Measurements from ENCODE around the gene TPST1. TPM values are rescaled to one million over a fixed set of nuclear protein-coding genes. Genes with fewer than 3 reads are reported as not detected.

TPST1 gene
- total RNA-seq, 1 donor from 2014 or later = 26.8 TPM

DNA sequence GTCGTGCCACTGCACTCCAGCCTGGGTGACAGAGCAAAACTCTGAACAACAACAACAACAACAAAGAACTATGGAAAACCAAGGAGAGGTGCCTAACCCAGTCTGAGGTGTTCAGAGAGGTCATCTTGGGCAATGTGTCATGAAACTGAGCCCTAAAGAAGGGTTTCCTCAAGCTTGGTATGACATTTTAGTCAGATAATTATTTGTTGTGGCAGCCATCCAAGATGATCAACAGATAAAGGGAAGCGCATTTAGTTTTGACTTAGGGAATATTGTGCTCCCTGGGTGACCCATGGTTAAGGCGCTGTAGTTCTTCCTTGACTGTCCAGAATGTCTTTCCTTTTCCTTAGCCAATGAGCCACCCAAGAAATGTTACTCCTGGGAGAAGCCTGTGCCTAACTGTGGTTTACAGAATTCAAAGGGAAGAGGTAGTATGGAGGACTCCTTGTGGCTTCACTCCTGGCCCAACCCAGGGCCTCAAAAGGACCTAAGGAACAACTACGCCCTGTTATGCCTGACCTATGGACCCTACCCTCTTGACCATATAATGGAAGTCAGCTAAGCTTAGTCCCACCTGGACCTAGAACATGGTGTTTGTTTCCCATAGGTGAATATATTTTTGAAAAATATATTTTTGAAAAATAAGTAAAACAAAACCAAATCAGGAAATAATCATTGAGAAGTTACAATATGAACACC lies 42.4 kb downstream of the TPST1 start:
- H3K27me3 Mint-ChIP-seq (ENCODE audit: unreplicated experiment) = no peaks in the 10 kb centered on the region
- DNase-seq (ENCODE audit: extremely low spot score, unreplicated experiment) = no peak
- H3K27ac Mint-ChIP-seq (ENCODE audit: unreplicated experiment) = no peak overlapping the region
- peaks cover 5% of the 10 kb centered on the region for H3K36me3 Mint-ChIP-seq (ENCODE audit: unreplicated experiment)
- H3K4me3 Mint-ChIP-seq (ENCODE audit: unreplicated experiment) = no peak overlapping the region
- TF ChIP-seq, protein P1, sequence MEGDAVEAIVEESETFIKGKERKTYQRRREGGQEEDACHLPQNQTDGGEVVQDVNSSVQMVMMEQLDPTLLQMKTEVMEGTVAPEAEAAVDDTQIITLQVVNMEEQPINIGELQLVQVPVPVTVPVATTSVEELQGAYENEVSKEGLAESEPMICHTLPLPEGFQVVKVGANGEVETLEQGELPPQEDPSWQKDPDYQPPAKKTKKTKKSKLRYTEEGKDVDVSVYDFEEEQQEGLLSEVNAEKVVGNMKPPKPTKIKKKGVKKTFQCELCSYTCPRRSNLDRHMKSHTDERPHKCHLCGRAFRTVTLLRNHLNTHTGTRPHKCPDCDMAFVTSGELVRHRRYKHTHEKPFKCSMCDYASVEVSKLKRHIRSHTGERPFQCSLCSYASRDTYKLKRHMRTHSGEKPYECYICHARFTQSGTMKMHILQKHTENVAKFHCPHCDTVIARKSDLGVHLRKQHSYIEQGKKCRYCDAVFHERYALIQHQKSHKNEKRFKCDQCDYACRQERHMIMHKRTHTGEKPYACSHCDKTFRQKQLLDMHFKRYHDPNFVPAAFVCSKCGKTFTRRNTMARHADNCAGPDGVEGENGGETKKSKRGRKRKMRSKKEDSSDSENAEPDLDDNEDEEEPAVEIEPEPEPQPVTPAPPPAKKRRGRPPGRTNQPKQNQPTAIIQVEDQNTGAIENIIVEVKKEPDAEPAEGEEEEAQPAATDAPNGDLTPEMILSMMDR (IDR thresholded peaks at IDR 0.05) = no peak
- H3K4me1 Mint-ChIP-seq (ENCODE audit: unreplicated experiment) = peaks cover 19% of the 10 kb centered on the region
- no peaks in the 10 kb centered on the region for H3K9me3 Mint-ChIP-seq (ENCODE audit: unreplicated experiment)

- Mint-ChIP-seq H3K27ac (ENCODE audit: unreplicated experiment) (no peak overlapping the region), H3K4me3 (ENCODE audit: unreplicated experiment) (no peak overlapping the region), H3K9me3 (ENCODE audit: unreplicated experiment) (no peaks in the 10 kb centered on the region), H3K27me3 (ENCODE audit: unreplicated experiment) (no peaks in the 10 kb centered on the region), H3K4me1 (ENCODE audit: unreplicated experiment) (peaks cover 10% of the 10 kb centered on the region), H3K36me3 (ENCODE audit: unreplicated experiment) (peaks cover 11% of the 10 kb centered on the region)
- no peak for DNase-seq (ENCODE audit: extremely low spot score, unreplicated experiment)
- TF ChIP-seq, protein P1 (IDR thresholded peaks at IDR 0.05) = no peak
Observed at GRCh38 chr7:66250711-66251110, 45.6 kb downstream of the TPST1 start.

DNA sequence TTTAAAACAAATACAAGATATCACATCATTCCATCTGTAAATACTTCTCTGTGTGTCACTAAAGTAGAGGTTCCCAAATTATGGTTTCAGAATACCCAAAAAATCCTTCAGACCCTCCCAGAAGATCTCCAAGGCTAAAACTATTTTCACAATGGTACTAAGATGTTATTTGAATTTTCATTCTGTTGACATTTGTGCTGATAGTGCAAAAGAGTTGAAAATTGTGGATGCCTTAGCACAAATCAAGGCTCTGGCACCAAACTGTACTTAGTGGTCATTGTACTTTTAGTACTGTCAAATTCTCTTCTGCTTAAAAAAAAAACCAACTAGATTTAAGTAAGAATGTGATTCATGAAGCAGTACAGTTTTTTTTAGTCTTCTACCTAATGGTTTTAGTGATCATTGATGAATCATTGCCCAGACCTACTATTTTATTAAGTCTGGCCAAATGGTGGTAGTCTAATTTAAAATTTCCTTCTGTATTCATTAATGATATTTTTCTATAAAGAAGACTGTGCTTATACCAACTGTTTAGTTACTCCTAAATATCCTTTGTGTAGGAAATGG lies 50.5 kb downstream of the TPST1 start:
- peaks cover 22% of the 10 kb centered on the region for H3K4me1 Mint-ChIP-seq (ENCODE audit: unreplicated experiment)
- H3K27ac Mint-ChIP-seq (ENCODE audit: unreplicated experiment) = no peak overlapping the region
- no peaks in the 10 kb centered on the region for H3K9me3 Mint-ChIP-seq (ENCODE audit: unreplicated experiment)
- no peaks in the 10 kb centered on the region for H3K27me3 Mint-ChIP-seq (ENCODE audit: unreplicated experiment)
- H3K4me3 Mint-ChIP-seq (ENCODE audit: unreplicated experiment) = no peak overlapping the region
- TF ChIP-seq, protein P1 (IDR thresholded peaks at IDR 0.05) = no peak
- peaks cover 9% of the 10 kb centered on the region for H3K36me3 Mint-ChIP-seq (ENCODE audit: unreplicated experiment)
- DNase-seq (ENCODE audit: extremely low spot score, unreplicated experiment) = no peak

- Mint-ChIP-seq H3K27ac (ENCODE audit: unreplicated experiment) (no peak overlapping the region), H3K36me3 (ENCODE audit: unreplicated experiment) (peaks cover 9% of the 10 kb centered on the region), H3K27me3 (ENCODE audit: unreplicated experiment) (no peaks in the 10 kb centered on the region), H3K4me3 (ENCODE audit: unreplicated experiment) (no peak overlapping the region), H3K4me1 (ENCODE audit: unreplicated experiment) (peaks cover 22% of the 10 kb centered on the region), H3K9me3 (ENCODE audit: unreplicated experiment) (no peaks in the 10 kb centered on the region)
- TF ChIP-seq, protein P1 (IDR thresholded peaks at IDR 0.05) = no peak
- DNase-seq (ENCODE audit: extremely low spot score, unreplicated experiment) = no peak
Observed at GRCh38 chr7:66256281-66256680, 51.1 kb downstream of the TPST1 start.

DNA sequence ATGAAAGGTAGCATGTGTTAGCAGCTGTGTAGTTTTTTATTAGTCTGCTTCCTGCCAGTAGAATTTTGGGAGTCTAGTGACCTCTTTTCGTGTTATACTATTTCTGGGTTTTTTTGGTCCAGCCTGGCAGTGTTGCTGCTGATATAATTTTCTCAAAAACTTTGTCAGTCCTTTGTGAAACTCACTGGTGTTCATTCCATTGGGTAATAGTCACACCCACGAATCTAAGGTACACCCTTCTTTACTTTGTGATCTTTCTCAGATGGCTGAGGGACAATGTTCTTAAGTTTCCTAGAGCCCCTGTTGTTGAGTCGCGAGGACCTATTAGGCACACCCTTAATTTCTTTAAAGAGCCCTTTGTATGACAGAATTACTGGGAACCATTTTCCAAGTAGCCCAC lies 52.3 kb downstream of the TPST1 start:
- H3K27ac Mint-ChIP-seq (ENCODE audit: unreplicated experiment) = no peak overlapping the region
- DNase-seq (ENCODE audit: extremely low spot score, unreplicated experiment) = no peak
- peaks cover 9% of the 10 kb centered on the region for H3K36me3 Mint-ChIP-seq (ENCODE audit: unreplicated experiment)
- H3K27me3 Mint-ChIP-seq (ENCODE audit: unreplicated experiment) = no peaks in the 10 kb centered on the region
- TF ChIP-seq, protein P1 (IDR thresholded peaks at IDR 0.05) = no peak
- no peak overlapping the region for H3K4me3 Mint-ChIP-seq (ENCODE audit: unreplicated experiment)
- H3K9me3 Mint-ChIP-seq (ENCODE audit: unreplicated experiment) = no peaks in the 10 kb centered on the region
- H3K4me1 Mint-ChIP-seq (ENCODE audit: unreplicated experiment) = peaks cover 22% of the 10 kb centered on the region

All from osteocyte (in vitro differentiated cells).